NCI-H1417 treated with DMSO at 0.1 percent for 48 hours (cell line): ENCODE measurements around the gene ITIH6.

Experiments used
- DNase-seq: peaks from one replicate; lab custom pipeline; 2025; lab: John Stamatoyannopoulos, UW

Gene ITIH6

GRCh38 chrX:54715621-54716020 lies 82.4 kb downstream of the ITIH6 start:
- DNase-seq, result no peak

- no peak for DNase-seq
These were observed 83.6 kb downstream of the ITIH6 start for GRCh38 chrX:54714424-54714823.

- DNase-seq, result no peak
These were observed 86.3 kb downstream of the ITIH6 start for GRCh38 chrX:54711735-54712134.

GRCh38 chrX:54710920-54711319 lies 87.1 kb downstream of the ITIH6 start:
- no peak for DNase-seq

GRCh38 chrX:54708404-54708803 lies 89.7 kb downstream of the ITIH6 start:
- no peak for DNase-seq
